ENCODE measurements around the gene TRIM71. TPM values are rescaled to one million over a fixed set of nuclear protein-coding genes. Genes with fewer than 3 reads are reported as not detected.

The TRIM71 gene
- total RNA-seq, 1 donor from 2014 or later = 74.0 TPM

DNA sequence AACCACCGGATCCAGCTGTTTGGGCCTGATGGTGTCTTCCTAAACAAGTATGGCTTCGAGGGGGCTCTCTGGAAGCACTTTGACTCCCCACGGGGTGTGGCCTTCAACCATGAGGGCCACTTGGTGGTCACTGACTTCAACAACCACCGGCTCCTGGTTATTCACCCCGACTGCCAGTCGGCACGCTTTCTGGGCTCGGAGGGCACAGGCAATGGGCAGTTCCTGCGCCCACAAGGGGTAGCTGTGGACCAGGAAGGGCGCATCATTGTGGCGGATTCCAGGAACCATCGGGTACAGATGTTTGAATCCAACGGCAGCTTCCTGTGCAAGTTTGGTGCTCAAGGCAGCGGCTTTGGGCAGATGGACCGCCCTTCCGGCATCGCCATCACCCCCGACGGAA lies 73.6 kb downstream of the TRIM71 start:
- Mint-ChIP-seq H3K27me3 (ENCODE audit: unreplicated experiment) (peaks cover 4% of the 10 kb centered on the region), H3K36me3 (ENCODE audit: low read depth, unreplicated experiment) (peaks cover 51% of the 10 kb centered on the region), H3K4me3 (ENCODE audit: unreplicated experiment) (peak overlapping the region; percentile 31), H3K9me3 (ENCODE audit: unreplicated experiment) (no peaks in the 10 kb centered on the region), H3K27ac (ENCODE audit: unreplicated experiment) (peak overlapping the region; percentile 30), H3K4me1 (ENCODE audit: unreplicated experiment) (peaks cover 46% of the 10 kb centered on the region)
- DNase-seq (ENCODE audit: low spot score) = no peak
- TF ChIP-seq, protein P1, sequence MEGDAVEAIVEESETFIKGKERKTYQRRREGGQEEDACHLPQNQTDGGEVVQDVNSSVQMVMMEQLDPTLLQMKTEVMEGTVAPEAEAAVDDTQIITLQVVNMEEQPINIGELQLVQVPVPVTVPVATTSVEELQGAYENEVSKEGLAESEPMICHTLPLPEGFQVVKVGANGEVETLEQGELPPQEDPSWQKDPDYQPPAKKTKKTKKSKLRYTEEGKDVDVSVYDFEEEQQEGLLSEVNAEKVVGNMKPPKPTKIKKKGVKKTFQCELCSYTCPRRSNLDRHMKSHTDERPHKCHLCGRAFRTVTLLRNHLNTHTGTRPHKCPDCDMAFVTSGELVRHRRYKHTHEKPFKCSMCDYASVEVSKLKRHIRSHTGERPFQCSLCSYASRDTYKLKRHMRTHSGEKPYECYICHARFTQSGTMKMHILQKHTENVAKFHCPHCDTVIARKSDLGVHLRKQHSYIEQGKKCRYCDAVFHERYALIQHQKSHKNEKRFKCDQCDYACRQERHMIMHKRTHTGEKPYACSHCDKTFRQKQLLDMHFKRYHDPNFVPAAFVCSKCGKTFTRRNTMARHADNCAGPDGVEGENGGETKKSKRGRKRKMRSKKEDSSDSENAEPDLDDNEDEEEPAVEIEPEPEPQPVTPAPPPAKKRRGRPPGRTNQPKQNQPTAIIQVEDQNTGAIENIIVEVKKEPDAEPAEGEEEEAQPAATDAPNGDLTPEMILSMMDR (IDR thresholded peaks at IDR 0.05; ENCODE audit: unreplicated experiment) = no peak

DNA sequence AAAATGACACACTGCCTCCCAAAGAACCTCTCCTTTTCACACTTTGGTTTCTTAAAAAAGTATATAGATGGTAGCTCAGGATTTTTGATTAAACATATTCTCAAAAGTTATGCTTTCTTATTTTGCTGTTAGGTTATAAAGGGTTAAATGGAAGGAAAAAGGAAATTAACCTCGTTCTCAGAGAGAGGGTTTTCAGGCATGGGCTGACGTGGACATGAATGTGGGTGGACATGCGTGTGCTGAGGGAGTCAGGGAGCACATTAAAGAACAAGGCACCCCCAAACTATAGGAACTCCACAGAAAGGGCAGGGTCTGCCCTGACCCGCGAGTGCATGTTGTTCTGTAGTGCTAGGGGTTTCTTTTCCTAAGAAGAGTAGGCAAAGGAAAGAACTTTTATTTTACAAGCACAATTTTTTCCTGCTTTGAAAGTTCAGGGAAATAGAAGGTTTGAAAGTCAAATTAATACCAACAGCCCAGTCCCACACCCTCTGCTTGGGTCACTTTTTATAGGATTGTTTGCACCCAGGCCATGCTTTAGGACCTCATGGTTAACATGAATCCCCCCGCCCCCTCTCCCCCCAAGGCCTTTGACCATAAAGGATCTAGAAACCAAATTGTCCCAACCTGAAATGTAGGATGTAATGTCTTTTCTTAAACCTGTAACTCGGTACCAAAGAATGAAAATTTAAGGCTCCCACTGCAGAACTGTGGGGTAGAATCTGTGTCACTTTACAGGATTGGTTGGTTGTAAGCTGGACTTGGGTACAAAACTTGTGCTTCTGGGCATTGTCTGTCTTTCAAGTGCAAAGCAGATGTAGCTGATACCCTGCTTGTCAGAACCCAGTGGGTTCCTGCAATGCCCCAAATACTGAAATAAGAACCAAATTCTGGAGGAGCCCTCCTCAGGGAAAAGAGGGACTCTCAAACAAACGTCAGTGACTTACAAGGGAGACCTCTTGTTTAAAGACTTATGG lies 75.1 kb downstream of the TRIM71 start:
- H3K27ac Mint-ChIP-seq (ENCODE audit: unreplicated experiment) = no peak overlapping the region
- peaks cover 44% of the 10 kb centered on the region for H3K36me3 Mint-ChIP-seq (ENCODE audit: low read depth, unreplicated experiment)
- H3K27me3 Mint-ChIP-seq (ENCODE audit: unreplicated experiment) = peaks cover 3% of the 10 kb centered on the region
- peaks cover 39% of the 10 kb centered on the region for H3K4me1 Mint-ChIP-seq (ENCODE audit: unreplicated experiment)
- no peaks in the 10 kb centered on the region for H3K9me3 Mint-ChIP-seq (ENCODE audit: unreplicated experiment)
- H3K4me3 Mint-ChIP-seq (ENCODE audit: unreplicated experiment) = no peak overlapping the region
- TF ChIP-seq, protein P1 (IDR thresholded peaks at IDR 0.05; ENCODE audit: unreplicated experiment) = no peak
- DNase-seq (ENCODE audit: low spot score) = no peak

DNA sequence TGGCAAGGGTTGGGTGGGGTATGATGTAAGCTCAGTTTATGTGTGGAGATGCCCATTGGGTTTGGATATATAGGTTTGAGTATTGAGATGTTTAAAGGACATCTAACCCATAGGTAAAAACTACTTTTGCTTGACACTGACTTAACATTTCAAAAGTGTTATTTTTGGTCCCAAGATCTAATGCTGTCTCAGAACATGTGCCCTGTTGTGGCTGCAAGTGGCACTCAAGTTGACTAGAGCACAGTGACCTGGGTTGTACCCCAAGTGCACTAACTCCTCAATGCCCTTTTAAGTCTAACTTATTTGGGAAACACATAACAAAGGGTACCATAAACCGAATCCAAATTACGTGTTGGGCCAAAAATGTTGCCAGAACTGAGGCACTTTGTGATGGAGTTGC lies 77.2 kb downstream of the TRIM71 start:
- Mint-ChIP-seq H3K4me3 (ENCODE audit: unreplicated experiment) (no peak overlapping the region), H3K4me1 (ENCODE audit: unreplicated experiment) (peaks cover 53% of the 10 kb centered on the region), H3K36me3 (ENCODE audit: low read depth, unreplicated experiment) (peaks cover 40% of the 10 kb centered on the region), H3K27ac (ENCODE audit: unreplicated experiment) (no peak overlapping the region), H3K27me3 (ENCODE audit: unreplicated experiment) (peaks cover 3% of the 10 kb centered on the region), H3K9me3 (ENCODE audit: unreplicated experiment) (no peaks in the 10 kb centered on the region)
- DNase-seq (ENCODE audit: low spot score) = no peak
- TF ChIP-seq, protein P1 (IDR thresholded peaks at IDR 0.05; ENCODE audit: unreplicated experiment) = no peak

DNA sequence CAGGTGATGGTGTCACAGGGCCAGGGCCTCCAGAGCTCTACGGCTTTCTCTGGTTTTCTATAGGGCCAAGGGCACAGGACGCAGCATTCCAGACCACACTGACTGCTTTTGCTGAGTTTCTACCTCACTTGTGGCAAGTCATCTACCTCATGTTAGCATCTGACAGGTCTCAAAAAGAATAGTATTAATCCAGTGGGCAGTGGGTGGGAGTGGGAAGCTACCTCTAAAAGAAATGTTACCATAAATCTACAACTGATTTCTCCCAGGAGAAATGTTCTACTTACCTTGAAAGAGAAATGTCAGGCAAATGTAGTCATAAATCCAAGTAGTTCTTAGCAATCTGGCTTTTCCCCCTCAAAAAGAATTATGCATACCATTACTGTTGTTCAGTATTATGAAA lies 77.9 kb downstream of the TRIM71 start:
- Mint-ChIP-seq H3K9me3 (ENCODE audit: unreplicated experiment) (no peaks in the 10 kb centered on the region), H3K27ac (ENCODE audit: unreplicated experiment) (peak overlapping the region; percentile 58), H3K36me3 (ENCODE audit: low read depth, unreplicated experiment) (peaks cover 36% of the 10 kb centered on the region), H3K27me3 (ENCODE audit: unreplicated experiment) (peaks cover 3% of the 10 kb centered on the region), H3K4me1 (ENCODE audit: unreplicated experiment) (peaks cover 59% of the 10 kb centered on the region), H3K4me3 (ENCODE audit: unreplicated experiment) (no peak overlapping the region)
- DNase-seq (ENCODE audit: low spot score) = no peak
- TF ChIP-seq, protein P1 (IDR thresholded peaks at IDR 0.05; ENCODE audit: unreplicated experiment) = no peak

DNA sequence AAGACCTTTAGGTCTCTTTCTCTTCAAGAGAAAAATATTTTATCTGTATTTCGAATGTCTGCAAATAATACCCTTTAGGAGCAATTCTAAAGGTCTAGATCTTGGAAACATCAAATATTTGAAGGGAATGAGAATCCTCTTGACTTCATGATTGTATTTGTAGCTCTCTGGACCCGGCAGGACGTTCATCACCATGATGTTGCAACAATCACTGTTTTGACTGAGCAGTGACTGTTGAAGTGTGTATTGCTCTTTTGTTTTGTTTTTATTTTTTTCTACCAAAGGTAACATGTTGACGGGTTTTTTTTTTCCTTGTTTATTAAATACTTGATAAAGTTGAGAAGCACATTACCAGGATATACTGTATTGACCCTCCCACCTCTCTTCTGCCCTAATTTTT lies 78.3 kb downstream of the TRIM71 start:
- H3K27ac Mint-ChIP-seq (ENCODE audit: unreplicated experiment) = no peak overlapping the region
- DNase-seq (ENCODE audit: low spot score) = no peak
- peaks cover 33% of the 10 kb centered on the region for H3K36me3 Mint-ChIP-seq (ENCODE audit: low read depth, unreplicated experiment)
- no peaks in the 10 kb centered on the region for H3K9me3 Mint-ChIP-seq (ENCODE audit: unreplicated experiment)
- H3K27me3 Mint-ChIP-seq (ENCODE audit: unreplicated experiment) = peaks cover 4% of the 10 kb centered on the region
- peaks cover 64% of the 10 kb centered on the region for H3K4me1 Mint-ChIP-seq (ENCODE audit: unreplicated experiment)
- TF ChIP-seq, protein P1 (IDR thresholded peaks at IDR 0.05; ENCODE audit: unreplicated experiment) = no peak
- no peak overlapping the region for H3K4me3 Mint-ChIP-seq (ENCODE audit: unreplicated experiment)
